Activated CD8-positive, alpha-beta T cell treated with anti-CD3 and anti-CD28 coated beads for 36 hours (primary cell): ENCODE results near the gene CCDC32. TPM values are rescaled to one million over a fixed set of nuclear protein-coding genes. Genes with fewer than 3 reads are reported as not detected.

Source experiments
- ATAC-seq: fragments of 200-7000 bp; cut with Tn5 transposase; one replicate; pipeline ENCODE4 v1.10.0; 2021; ENCODE audit warnings: mild to moderate bottlenecking, moderate library complexity
- CTCF ChIA-PET: fragments of 350-600 bp; sonication (Branson Sonifier 250); formaldehyde crosslinking; loops from one replicate; lab custom pipeline; 2021; ENCODE audit warnings: antibody characterized with exemption; lab: Charles Lee
- POLR2A ChIA-PET: fragments of 350-600 bp; sonication (Branson Sonifier 250); formaldehyde crosslinking; loops from one replicate; lab custom pipeline; 2021; ENCODE audit warnings: antibody characterized with exemption; lab: Charles Lee
- DNase-seq: peaks from one replicate; pipeline ENCODE4 v3.0.0-alpha.2; 2020
- H3K27ac Mint-ChIP-seq: one replicate; pipeline ENCODE4 v1.8.0; 2021; ENCODE audit warnings: mild to moderate bottlenecking, mixed read lengths
- H3K27me3 Mint-ChIP-seq: one replicate; pipeline ENCODE4 v1.8.0; 2021; ENCODE audit warnings: mixed read lengths
- H3K36me3 Mint-ChIP-seq: one replicate; pipeline ENCODE4 v1.8.0; 2021; ENCODE audit warnings: low read depth, mixed read lengths
- H3K4me1 Mint-ChIP-seq: one replicate; pipeline ENCODE4 v1.8.0; 2021; ENCODE audit warnings: low read depth, mixed read lengths
- H3K4me3 Mint-ChIP-seq: one replicate; pipeline ENCODE4 v1.8.0; 2021; ENCODE audit warnings: mild to moderate bottlenecking, moderate library complexity, mixed read lengths
- H3K9me3 Mint-ChIP-seq: one replicate; pipeline ENCODE4 v1.8.0; 2021; ENCODE audit warnings: mixed read lengths
- intact Hi-C: fragments of 100-400 bp; cut with micrococcal nuclease; formaldehyde crosslinking; loops from one replicate; pipeline ENCODE4 v1.10.0; 2022
- total RNA-seq, 2 experiments: library from RNA; stranded (reverse); gene quantifications; one replicate each; pipeline ENCODE4 v1.2.3, GENCODE V29; 2021
- TF ChIP-seq, protein P1 (sequence below): fragments of 200-600 bp; IDR thresholded peaks from one replicate; pipeline ENCODE4 v1.8.0; 2022; ENCODE audit warnings: antibody characterized with exemption, mild to moderate bottlenecking

Gene CCDC32
- total RNA-seq, 2 experiments from 2014 or later, result 21.3 to 22.0 TPM

DNA sequence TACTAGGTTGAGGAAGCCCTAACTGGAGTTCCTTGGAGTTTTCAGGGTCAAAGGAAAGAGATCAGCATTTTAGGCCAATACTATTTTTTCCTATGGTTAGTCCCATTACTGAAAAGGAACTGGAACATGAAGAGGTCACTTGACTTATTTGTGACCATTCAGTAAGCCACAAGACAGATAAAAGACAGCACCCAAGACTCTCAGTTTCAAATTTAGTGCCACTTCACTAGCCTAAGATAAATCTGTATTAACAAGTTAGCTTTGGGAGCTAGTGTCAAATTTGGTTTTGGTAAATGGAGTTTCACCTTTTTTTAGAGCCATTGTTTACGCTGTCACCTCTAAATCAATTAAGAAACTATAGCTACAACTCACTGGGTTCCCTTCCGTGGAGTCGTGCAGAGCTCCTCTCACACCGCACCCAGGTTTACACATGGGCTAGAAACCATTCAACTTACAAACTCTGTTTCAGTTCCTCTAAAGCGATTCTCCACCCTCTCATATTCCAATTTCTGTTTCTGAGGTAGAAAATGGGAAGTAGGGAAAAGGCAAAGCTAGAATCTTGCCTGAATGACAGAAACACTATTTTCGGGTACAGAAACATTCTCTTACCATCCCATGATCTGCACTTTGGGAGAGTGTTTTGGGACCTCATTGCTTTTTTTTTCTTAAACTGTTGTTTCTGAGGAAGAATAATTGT is 14.4 kb downstream of the CCDC32 start:
- Mint-ChIP-seq H3K36me3 (peaks cover 9% of the 10 kb centered on the region), H3K27ac (no peak overlapping the region), H3K9me3 (no peaks in the 10 kb centered on the region), H3K27me3 (no peaks in the 10 kb centered on the region), H3K4me3 (no peak overlapping the region), H3K4me1 (no peaks in the 10 kb centered on the region)
- no peak for DNase-seq
- ChIA-PET CTCF (interaction anchor here (0.7 kb wide), 1 partner anchor 9 kb away, joined by 4 read pairs; no protein-coding TSS in a partner anchor), POLR2A (no interaction called here)
- intact Hi-C loops, result no loop called here
- TF ChIP-seq, protein P1, sequence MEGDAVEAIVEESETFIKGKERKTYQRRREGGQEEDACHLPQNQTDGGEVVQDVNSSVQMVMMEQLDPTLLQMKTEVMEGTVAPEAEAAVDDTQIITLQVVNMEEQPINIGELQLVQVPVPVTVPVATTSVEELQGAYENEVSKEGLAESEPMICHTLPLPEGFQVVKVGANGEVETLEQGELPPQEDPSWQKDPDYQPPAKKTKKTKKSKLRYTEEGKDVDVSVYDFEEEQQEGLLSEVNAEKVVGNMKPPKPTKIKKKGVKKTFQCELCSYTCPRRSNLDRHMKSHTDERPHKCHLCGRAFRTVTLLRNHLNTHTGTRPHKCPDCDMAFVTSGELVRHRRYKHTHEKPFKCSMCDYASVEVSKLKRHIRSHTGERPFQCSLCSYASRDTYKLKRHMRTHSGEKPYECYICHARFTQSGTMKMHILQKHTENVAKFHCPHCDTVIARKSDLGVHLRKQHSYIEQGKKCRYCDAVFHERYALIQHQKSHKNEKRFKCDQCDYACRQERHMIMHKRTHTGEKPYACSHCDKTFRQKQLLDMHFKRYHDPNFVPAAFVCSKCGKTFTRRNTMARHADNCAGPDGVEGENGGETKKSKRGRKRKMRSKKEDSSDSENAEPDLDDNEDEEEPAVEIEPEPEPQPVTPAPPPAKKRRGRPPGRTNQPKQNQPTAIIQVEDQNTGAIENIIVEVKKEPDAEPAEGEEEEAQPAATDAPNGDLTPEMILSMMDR, result no peak
- no peak for ATAC-seq

DNA sequence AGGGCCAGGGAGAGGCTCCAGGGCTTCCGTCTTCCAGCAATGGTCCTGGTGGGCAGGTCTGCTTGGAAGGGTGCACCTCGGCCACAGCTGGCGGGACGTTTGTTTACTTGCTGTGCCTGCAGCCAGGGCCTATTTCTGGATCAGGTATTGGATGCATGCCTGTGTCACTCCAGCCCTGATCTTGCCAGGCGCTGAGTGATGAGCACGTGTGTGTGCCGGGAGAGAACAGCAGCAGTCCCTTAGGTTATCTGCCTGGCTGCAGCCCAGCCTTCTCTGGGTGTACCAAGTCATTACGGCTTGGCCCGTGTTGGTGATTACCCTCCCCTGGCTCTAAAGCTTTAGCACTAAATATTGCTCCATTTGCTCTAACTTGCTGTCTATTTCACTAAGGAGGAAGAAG is 14.9 kb downstream of the CCDC32 start:
- no peak for DNase-seq
- no peak overlapping the region for H3K27ac Mint-ChIP-seq
- peaks cover 9% of the 10 kb centered on the region for H3K36me3 Mint-ChIP-seq
- no peaks in the 10 kb centered on the region for H3K9me3 Mint-ChIP-seq
- ChIA-PET CTCF (no interaction called here), POLR2A (no interaction called here)
- no peak overlapping the region for H3K4me3 Mint-ChIP-seq
- no peaks in the 10 kb centered on the region for H3K4me1 Mint-ChIP-seq
- ATAC-seq, result no peak
- no peaks in the 10 kb centered on the region for H3K27me3 Mint-ChIP-seq
- TF ChIP-seq, protein P1, result no peak
- intact Hi-C loops, result no loop called here

GRCh38 chr15:40548610-40549009 is 16.2 kb downstream of the CCDC32 start:
- Mint-ChIP-seq H3K27ac (no peak overlapping the region), H3K4me1 (peaks cover 5% of the 10 kb centered on the region), H3K4me3 (no peak overlapping the region), H3K9me3 (no peaks in the 10 kb centered on the region), H3K36me3 (peaks cover 9% of the 10 kb centered on the region), H3K27me3 (no peaks in the 10 kb centered on the region)
- CTCF ChIA-PET, result no interaction called here
- no peak for ATAC-seq
- TF ChIP-seq, protein P1, result no peak
- intact Hi-C loops, result no loop called here
- DNase-seq, result no peak
- POLR2A ChIA-PET, result no interaction called here

DNA sequence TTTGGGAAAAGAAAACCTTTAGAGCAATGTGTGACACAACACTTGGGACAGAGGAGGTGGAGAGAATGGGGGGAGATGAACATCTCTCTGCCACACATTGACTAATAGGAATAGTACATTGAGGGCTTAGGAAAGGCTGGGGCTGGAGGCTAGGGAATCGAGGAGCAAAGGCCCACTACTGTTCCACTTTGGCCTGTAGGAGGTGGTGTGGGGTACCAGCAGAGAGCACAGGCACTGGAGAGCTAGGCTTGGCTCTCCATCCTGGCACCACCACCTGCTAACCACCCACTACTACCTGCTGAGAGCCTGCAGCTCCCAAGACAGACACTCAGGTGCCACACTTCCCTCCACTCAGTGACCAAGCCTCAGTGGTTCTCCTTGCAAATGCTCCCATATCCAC is 19.4 kb downstream of the CCDC32 start:
- Mint-ChIP-seq H3K4me3 (no peak overlapping the region), H3K27ac (no peak overlapping the region), H3K36me3 (peaks cover 4% of the 10 kb centered on the region), H3K27me3 (no peaks in the 10 kb centered on the region), H3K4me1 (peaks cover 5% of the 10 kb centered on the region), H3K9me3 (no peaks in the 10 kb centered on the region)
- no peak for ATAC-seq
- TF ChIP-seq, protein P1, result no peak
- DNase-seq, result no peak
- intact Hi-C loops, result no loop called here
- ChIA-PET POLR2A (no interaction called here), CTCF (no interaction called here)

DNA sequence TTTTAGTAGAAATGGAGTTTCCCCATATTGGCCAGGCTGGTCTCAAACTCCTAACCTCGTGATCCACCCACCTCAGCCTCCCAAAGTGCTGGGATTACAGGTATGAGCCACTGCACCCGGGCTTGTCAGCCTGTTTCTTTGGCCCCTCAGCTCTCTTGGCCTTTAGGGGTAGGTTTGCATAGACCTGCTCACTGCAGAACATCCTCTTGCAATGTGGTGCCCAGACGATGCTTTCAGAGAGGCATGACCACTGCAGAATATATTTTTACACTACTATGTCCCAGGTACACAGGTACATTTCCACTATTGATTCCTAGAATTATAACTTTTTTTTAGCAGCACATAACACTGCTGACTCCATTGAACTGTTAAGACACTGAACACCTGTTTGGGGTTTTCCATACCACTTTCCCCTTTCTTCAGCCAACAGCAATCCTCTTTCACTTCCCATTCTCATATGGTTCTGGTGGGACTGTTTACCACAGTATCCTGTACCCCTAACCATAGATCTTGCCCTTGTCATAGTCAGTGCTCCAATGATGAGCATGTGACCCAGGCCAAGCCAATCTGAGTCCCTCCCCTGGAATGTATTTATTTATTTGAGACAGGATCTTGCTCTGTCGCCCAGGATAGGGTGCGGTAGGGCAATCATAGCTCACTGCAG is 21.1 kb downstream of the CCDC32 start:
- peaks cover 2% of the 10 kb centered on the region for H3K36me3 Mint-ChIP-seq

More for the DNA sequence above, 21.1 kb downstream of the CCDC32 start:
- no peak overlapping the region for H3K27ac Mint-ChIP-seq
- ChIA-PET CTCF (no interaction called here), POLR2A (no interaction called here)
- no peaks in the 10 kb centered on the region for H3K9me3 Mint-ChIP-seq
- DNase-seq, result no peak
- peaks cover 5% of the 10 kb centered on the region for H3K4me1 Mint-ChIP-seq
- intact Hi-C loops, result no loop called here
- TF ChIP-seq, protein P1, result no peak
- no peaks in the 10 kb centered on the region for H3K27me3 Mint-ChIP-seq
- H3K4me3 Mint-ChIP-seq, result no peak overlapping the region
- ATAC-seq, result peak; percentile 34
